ENCODE measurements around the gene KDM5A.
"Not testable (repeated sequence)": the region's sequence is repeated elsewhere in the genome, so short reads cannot be mapped to it uniquely, and the experiment has no call there.

Gene KDM5A

DNA sequence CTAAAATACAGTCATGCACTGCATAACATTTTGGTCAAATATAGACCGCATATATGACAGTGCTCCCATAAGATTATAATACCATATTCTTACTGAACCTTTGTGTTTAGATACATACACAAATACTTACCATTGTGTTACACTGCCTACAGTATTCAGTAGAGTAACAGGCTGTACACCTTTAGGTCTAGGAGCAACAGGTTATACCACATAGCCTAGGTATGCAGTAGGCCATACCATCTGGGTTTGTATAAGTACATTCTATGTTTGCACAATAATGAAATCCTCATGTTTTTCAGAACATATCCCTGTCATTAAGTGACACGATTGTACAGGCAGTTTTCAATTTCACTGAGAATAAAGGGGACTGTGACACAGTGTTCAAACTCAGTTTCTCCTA, 22.3 kb downstream of the KDM5A start:
- Histone ChIP-seq H3K4me1 (ENCODE audit: insufficient read depth, low read length) (no peaks in the 10 kb centered on the region), H3K9me3 (ENCODE audit: control insufficient read depth, insufficient read depth, low read length) (peaks cover 2% of the 10 kb centered on the region; the same call in 1 of the 2 replicates), H3K36me3 (ENCODE audit: insufficient read depth, low read length) (peaks cover 20% of the 10 kb centered on the region), H3K9ac (ENCODE audit: low read depth, low read length) (no peak overlapping the region)

DNA sequence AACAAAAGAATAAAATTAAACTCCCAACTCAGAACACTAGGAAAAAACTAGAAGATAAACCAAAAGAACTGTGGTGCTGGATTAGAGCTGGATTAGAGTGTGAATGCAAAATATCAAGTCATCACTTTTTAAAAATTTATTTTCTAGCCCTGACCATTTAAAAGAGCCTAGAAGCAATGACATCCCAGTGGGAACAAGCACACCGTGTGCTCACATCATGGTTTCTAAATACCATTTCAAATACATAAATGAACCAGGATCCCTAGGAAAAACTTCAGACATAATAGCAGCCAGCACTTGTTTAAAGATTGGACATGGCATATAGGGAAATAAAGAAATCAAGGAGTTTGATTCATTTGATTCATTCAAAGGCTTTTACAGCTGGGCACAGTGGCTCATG, 30.0 kb downstream of the KDM5A start:
- no peak overlapping the region for H3K9ac ChIP-seq (ENCODE audit: low read depth, low read length)
- H3K9me3 ChIP-seq (ENCODE audit: control insufficient read depth, insufficient read depth, low read length) = 0 out of 2 replicates have a peak, but pooled peaks cover 6% of the 10 kb centered on the region
- H3K4me1 ChIP-seq (ENCODE audit: insufficient read depth, low read length) = no peaks in the 10 kb centered on the region
- H3K36me3 ChIP-seq (ENCODE audit: insufficient read depth, low read length) = peaks cover 15% of the 10 kb centered on the region

GRCh38 chr12:356276-356988, 32.7 kb downstream of the KDM5A start:
- Histone ChIP-seq H3K9me3 (ENCODE audit: control insufficient read depth, insufficient read depth, low read length) (peaks cover 6% of the 10 kb centered on the region; the same call in 1 of the 2 replicates), H3K36me3 (ENCODE audit: insufficient read depth, low read length) (peaks cover 14% of the 10 kb centered on the region), H3K9ac (ENCODE audit: low read depth, low read length) (no peak overlapping the region), H3K4me1 (ENCODE audit: insufficient read depth, low read length) (no peaks in the 10 kb centered on the region)

GRCh38 chr12:351197-351596, 37.9 kb downstream of the KDM5A start:
- H3K36me3 ChIP-seq (ENCODE audit: insufficient read depth, low read length) = peaks cover 15% of the 10 kb centered on the region
- not testable (repeated sequence) for H3K9ac ChIP-seq (ENCODE audit: low read depth, low read length); H3K4me1 ChIP-seq (ENCODE audit: insufficient read depth, low read length); H3K9me3 ChIP-seq (ENCODE audit: control insufficient read depth, insufficient read depth, low read length)

DNA sequence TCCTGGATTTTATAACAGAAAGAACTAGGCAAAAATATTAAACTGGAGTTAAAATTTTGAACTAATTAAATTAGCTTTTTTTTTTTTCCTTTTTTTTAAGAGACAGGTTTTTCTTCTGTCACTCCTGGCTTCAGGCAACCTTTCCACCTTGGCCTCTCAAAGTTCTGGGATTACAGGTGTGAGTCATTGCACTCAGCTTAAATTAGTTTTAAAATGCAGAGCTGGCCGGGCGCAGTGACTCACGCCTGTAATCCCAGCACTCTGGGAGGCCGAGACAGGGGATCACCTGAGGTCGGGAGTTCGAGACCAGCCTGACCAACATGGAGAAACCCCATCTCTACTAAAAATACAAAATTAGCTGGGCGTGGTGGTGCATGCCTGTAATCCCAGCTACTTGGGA, 39.5 kb downstream of the KDM5A start:
- H3K4me1 ChIP-seq (ENCODE audit: insufficient read depth, low read length); H3K9me3 ChIP-seq (ENCODE audit: control insufficient read depth, insufficient read depth, low read length); H3K9ac ChIP-seq (ENCODE audit: low read depth, low read length): not testable (repeated sequence)
- H3K36me3 ChIP-seq (ENCODE audit: insufficient read depth, low read length) = peaks cover 15% of the 10 kb centered on the region

DNA sequence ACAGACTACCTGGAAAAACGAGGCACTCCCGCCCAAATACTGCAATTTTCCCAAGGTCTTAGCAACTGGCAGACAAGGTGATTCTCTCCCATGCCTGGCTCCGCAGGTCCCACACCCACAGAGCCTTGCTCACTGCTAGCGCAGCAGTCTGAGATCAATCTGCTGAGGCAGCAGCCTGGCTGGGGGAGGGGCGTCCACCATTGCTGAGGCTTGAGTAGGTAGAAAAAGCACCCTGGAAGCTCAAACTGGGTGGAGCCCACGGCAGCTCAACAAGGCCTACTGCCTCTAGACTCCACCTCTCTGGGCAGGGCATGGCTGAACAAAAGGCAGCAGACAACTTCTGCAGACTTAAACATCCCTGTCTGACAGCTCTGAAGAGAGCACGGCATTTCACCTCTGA, 46.1 kb downstream of the KDM5A start:
- H3K9ac ChIP-seq (ENCODE audit: low read depth, low read length); H3K36me3 ChIP-seq (ENCODE audit: insufficient read depth, low read length); H3K9me3 ChIP-seq (ENCODE audit: control insufficient read depth, insufficient read depth, low read length); H3K4me1 ChIP-seq (ENCODE audit: insufficient read depth, low read length): not testable (repeated sequence)

DNA sequence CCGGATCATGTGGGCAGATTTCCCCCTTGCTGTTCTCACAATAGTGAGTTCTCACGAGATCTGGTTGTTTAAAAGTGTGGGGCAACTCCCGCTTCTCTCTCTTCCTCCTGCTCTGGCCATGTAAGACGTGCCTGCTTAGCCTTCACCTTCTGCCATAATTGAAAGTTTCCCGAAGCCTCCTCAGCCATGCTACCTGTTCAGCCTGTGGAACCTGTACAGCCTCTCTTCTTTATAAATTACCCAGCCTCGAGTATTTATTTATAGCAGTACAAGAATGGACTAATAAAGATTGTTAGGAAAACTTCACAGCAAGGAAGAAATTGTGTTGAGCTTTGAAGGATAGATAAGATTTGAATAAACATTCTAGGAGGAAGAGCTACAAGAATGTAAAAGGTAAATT, 52.1 kb downstream of the KDM5A start:
- Histone ChIP-seq H3K36me3 (ENCODE audit: insufficient read depth, low read length) (peaks cover 10% of the 10 kb centered on the region), H3K4me1 (ENCODE audit: insufficient read depth, low read length) (no peaks in the 10 kb centered on the region), H3K9ac (ENCODE audit: low read depth, low read length) (no peak overlapping the region), H3K9me3 (ENCODE audit: control insufficient read depth, insufficient read depth, low read length) (no peaks in the 10 kb centered on the region)

GRCh38 chr12:334125-334524, 55.0 kb downstream of the KDM5A start:
- no peak overlapping the region for H3K9ac ChIP-seq (ENCODE audit: low read depth, low read length)
- no peaks in the 10 kb centered on the region for H3K4me1 ChIP-seq (ENCODE audit: insufficient read depth, low read length)
- H3K36me3 ChIP-seq (ENCODE audit: insufficient read depth, low read length) = peaks cover 10% of the 10 kb centered on the region
- no peaks in the 10 kb centered on the region for H3K9me3 ChIP-seq (ENCODE audit: control insufficient read depth, insufficient read depth, low read length)

GRCh38 chr12:332581-333205, 56.4 kb downstream of the KDM5A start:
- peaks cover 10% of the 10 kb centered on the region for H3K36me3 ChIP-seq (ENCODE audit: insufficient read depth, low read length)
- no peaks in the 10 kb centered on the region for H3K4me1 ChIP-seq (ENCODE audit: insufficient read depth, low read length)
- H3K9ac ChIP-seq (ENCODE audit: low read depth, low read length) = no peak overlapping the region
- H3K9me3 ChIP-seq (ENCODE audit: control insufficient read depth, insufficient read depth, low read length) = no peaks in the 10 kb centered on the region

GRCh38 chr12:331287-331686, 57.8 kb downstream of the KDM5A start:
- Histone ChIP-seq H3K9me3 (ENCODE audit: control insufficient read depth, insufficient read depth, low read length) (no peaks in the 10 kb centered on the region), H3K9ac (ENCODE audit: low read depth, low read length) (no peak overlapping the region), H3K4me1 (ENCODE audit: insufficient read depth, low read length) (no peaks in the 10 kb centered on the region), H3K36me3 (ENCODE audit: insufficient read depth, low read length) (peaks cover 10% of the 10 kb centered on the region)

GRCh38 chr12:325906-326305, 63.2 kb downstream of the KDM5A start:
- Histone ChIP-seq H3K36me3 (ENCODE audit: insufficient read depth, low read length) (peaks cover 11% of the 10 kb centered on the region), H3K4me1 (ENCODE audit: insufficient read depth, low read length) (no peaks in the 10 kb centered on the region), H3K9ac (ENCODE audit: low read depth, low read length) (no peak overlapping the region), H3K9me3 (ENCODE audit: control insufficient read depth, insufficient read depth, low read length) (no peaks in the 10 kb centered on the region)

- H3K9me3 ChIP-seq (ENCODE audit: control insufficient read depth, insufficient read depth, low read length) = no peaks in the 10 kb centered on the region
- H3K36me3 ChIP-seq (ENCODE audit: insufficient read depth, low read length) = peaks cover 17% of the 10 kb centered on the region
- no peak overlapping the region for H3K9ac ChIP-seq (ENCODE audit: low read depth, low read length)
- no peaks in the 10 kb centered on the region for H3K4me1 ChIP-seq (ENCODE audit: insufficient read depth, low read length)
These were observed 65.6 kb downstream of the KDM5A start for GRCh38 chr12:323507-323906.

DNA sequence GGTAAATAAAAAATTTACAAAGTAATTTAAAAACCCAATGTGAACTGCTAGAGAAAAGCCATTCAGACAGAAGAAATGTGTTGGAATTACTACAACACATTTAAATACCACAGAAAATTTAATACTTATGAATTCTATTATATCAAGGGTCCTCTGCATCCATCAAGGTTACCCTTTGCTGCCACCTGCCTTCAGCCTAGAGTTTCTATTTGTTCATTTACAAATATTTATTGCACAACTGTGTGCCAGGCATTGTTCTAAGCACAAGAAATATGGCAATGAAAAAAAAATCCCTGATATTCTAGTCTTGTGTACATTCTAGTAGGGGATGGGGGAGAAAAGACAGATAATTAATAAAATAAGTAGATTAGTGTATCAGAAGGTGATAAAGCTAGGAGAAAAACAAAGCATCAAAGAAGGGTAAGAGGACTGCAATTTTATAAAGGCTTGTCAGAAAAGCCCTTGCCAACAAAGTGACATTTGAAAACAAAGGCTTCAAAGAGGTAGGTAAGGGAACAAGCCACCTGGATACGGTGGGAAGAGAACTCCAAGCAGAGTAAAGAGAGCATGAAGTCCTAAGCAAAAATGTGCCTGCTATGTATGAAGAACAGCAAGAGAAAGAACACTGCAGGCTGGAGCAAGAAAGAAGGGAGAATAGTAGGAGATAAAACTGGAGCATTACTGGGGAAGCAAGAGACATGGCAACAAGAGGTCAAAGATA, 67.4 kb downstream of the KDM5A start:
- H3K36me3 ChIP-seq (ENCODE audit: insufficient read depth, low read length) = peaks cover 26% of the 10 kb centered on the region
- H3K4me1 ChIP-seq (ENCODE audit: insufficient read depth, low read length) = no peaks in the 10 kb centered on the region
- H3K9me3 ChIP-seq (ENCODE audit: control insufficient read depth, insufficient read depth, low read length) = no peaks in the 10 kb centered on the region
- no peak overlapping the region for H3K9ac ChIP-seq (ENCODE audit: low read depth, low read length)

DNA sequence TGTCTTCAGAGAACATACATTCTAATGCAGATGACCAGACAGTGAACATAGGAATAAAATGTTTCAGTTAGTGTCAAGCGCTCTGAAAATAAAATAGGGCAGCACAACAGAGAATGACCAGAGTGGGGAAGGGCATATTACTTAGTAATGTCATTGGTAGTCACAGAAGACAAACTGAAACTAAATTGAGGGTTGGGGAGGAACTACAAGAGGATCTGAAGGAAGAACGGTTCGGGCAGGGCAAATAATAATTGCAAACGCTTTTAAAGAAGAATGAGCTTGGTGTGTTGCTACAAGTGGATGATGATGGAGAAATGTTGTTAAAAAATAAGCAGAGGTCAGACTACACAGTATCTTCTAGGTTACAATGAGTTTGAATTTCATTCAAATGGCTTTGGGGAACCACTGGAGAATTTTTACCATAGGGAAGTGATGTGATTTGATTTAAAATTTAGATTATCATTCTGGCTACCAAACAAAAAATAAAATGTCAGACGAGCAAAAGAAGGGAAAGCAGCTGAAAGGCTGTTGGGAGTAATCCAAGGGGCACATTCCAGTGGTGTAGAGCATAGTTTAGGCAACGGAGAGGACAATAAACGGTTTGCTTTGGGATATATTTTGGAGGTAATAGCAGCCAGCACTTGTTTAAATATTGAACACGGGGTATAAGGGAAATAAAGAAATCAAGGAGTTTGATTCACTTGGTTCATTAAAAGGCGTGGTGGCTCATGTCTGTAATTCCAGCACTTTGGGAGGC, 70.2 kb downstream of the KDM5A start:
- Histone ChIP-seq H3K9ac (ENCODE audit: low read depth, low read length) (no peak overlapping the region), H3K36me3 (ENCODE audit: insufficient read depth, low read length) (peaks cover 30% of the 10 kb centered on the region), H3K4me1 (ENCODE audit: insufficient read depth, low read length) (no peaks in the 10 kb centered on the region)

More for the DNA sequence above, 70.2 kb downstream of the KDM5A start:
- H3K9me3 ChIP-seq (ENCODE audit: control insufficient read depth, insufficient read depth, low read length) = no peaks in the 10 kb centered on the region
